Right lobe of liver (tissue), 6 donors: ENCODE data around the gene CDKL1. TPM values are rescaled to one million over a fixed set of nuclear protein-coding genes. Genes with fewer than 3 reads are reported as not detected.

Experiments used
- ATAC-seq, 4 donors: fragments of 200-7000 bp; cut with Tn5 transposase; one replicate each; pipeline ENCODE4 v1.9.1; 2020; ENCODE audit warnings: mild to moderate bottlenecking in 4 of 4, moderate library complexity in 4 of 4
- DNase-seq, 3 donors: peaks; one replicate each; pipeline ENCODE4 v3.0.0-alpha.2; 2020
- H3K27ac ChIP-seq, 3 donors: fragments of 200-600 bp; one replicate each; pipeline ENCODE4 v1.8.0; 2022
- H3K27me3 ChIP-seq, 2 donors: fragments of 200-600 bp; one replicate each; pipeline ENCODE4 v1.8.0; 2022
- H3K36me3 ChIP-seq, 4 donors: fragments of 200-600 bp; sonication (generic) in 1 of 4; one replicate each; pipeline versions ENCODE4 v1.5.1 to v1.8.0; 2017 to 2022; ENCODE audit warnings: control low read depth in 1 of 4
- H3K4me1 ChIP-seq, 4 donors: fragments of 200-600 bp; sonication (generic) in 1 of 4; one replicate each; pipeline versions ENCODE4 v1.5.1 to v1.8.0; 2017 to 2022; ENCODE audit warnings: control low read depth in 1 of 4
- H3K4me3 ChIP-seq, 3 donors: fragments of 200-600 bp; one replicate each; pipeline ENCODE4 v1.8.0; 2022
- H3K9me3 ChIP-seq, 4 donors: fragments of 200-600 bp; sonication (generic) in 1 of 4; one replicate each; pipeline versions ENCODE4 v1.5.1 to v1.8.0; 2017 to 2022; ENCODE audit warnings: control low read depth in 1 of 4
- POLR2A ChIP-seq: fragments of 450-650 bp; IDR thresholded peaks from one replicate; pipeline ENCODE4 v1.6.1; 2017; ENCODE audit warnings: antibody characterized with exemption, mild to moderate bottlenecking
- WGBS: methylation state at CpG from one replicate; pipeline ENCODE4 v1.1.6; 2018; ENCODE audit warnings: low coverage, low lambda C conversion rate; ENCODE audit not compliant: insufficient coverage; ENCODE audit errors: missing lambda C conversion rate; 5-methylcytosine and 5-hydroxymethylcytosine counted together
- intact Hi-C, 2 donors: fragments of 100-400 bp; cut with DNase I; formaldehyde crosslinking; loops; one replicate each; pipeline versions ENCODE4 v1.11.2 to v1.14.1; 2022
- total RNA-seq, 6 experiments: library from RNA; depleted of rRNA in 2 of 6; stranded (reverse); fragments of >200 nt in 2 of 6; fragmentation: NEBNext Ultra II Directional in 3 of 6; extraction: Animal tissue kit (Norgen Biotek cat#: 25700) in 3 of 6; gene quantifications; one replicate each; pipeline versions ENCODE4 v1.1.0 to v1.2.4, GENCODE V29; 2016 to 2023
- TF ChIP-seq, protein P1 (sequence below), 4 donors: fragments of 200-600 bp in 3 of 4; fragments of 450-650 bp in 1 of 4; IDR thresholded peaks; one replicate each; pipeline versions ENCODE4 v1.5.1 to v1.8.0; 2016 to 2022; ENCODE audit warnings: antibody characterized with exemption in 4 of 4, mild to moderate bottlenecking in 2 of 4
- donor health status: DM: no; HTN: yes; CAD: no.
- donor health status: DM: no; HTN: no; CAD: no.
- donor health status: DM: no; HTN: no; CAD: no.
- donor health status: DM: no; HTN: yes; CAD: no.
- donor health status: DM: no; HTN: yes; CAD: no.

CDKL1 gene
- total RNA-seq, 6 experiments from 2014 or later = 1.1 to 4.5 (median 2.8) TPM

DNA sequence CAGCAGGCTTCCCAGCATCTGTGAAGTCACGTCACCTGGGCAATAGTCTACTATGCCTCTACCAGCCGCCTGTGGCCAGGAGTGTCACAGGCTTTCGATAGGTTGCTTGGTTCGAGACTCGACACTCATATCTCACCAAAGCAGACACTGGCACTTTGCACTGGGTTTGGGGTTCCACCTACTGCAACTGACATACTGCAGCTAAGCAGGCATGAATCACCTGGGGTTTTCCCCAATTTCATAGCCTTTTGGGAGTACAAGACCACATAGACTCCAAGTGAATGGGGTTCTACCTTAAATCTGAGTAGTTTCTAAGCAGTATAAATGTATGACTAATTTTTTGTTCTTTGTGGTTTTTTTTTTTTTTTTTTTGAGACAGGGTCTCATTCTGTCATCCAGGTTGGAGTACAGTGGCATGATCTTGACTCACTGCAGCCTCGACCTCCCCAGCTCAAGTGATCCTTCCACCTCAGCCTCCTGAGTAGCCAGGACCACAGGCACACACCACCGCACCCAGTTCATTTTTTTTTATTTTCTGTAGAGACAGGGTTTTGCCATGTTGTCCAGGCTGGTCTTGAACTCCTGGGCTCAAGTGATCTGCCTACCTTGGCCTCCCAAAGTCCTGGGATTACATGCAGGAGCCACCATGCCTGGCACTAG lies 52.4 kb downstream of the CDKL1 start:
- TF ChIP-seq POLR2A = no peak
- TF ChIP-seq, protein P1, sequence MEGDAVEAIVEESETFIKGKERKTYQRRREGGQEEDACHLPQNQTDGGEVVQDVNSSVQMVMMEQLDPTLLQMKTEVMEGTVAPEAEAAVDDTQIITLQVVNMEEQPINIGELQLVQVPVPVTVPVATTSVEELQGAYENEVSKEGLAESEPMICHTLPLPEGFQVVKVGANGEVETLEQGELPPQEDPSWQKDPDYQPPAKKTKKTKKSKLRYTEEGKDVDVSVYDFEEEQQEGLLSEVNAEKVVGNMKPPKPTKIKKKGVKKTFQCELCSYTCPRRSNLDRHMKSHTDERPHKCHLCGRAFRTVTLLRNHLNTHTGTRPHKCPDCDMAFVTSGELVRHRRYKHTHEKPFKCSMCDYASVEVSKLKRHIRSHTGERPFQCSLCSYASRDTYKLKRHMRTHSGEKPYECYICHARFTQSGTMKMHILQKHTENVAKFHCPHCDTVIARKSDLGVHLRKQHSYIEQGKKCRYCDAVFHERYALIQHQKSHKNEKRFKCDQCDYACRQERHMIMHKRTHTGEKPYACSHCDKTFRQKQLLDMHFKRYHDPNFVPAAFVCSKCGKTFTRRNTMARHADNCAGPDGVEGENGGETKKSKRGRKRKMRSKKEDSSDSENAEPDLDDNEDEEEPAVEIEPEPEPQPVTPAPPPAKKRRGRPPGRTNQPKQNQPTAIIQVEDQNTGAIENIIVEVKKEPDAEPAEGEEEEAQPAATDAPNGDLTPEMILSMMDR (IDR thresholded peaks at IDR 0.05) = no peak
- WGBS = 75% methylated on average over 2 of the region's 7 CpGs
- no peaks in the 10 kb centered on the region for H3K27me3 ChIP-seq
- peak in 1 of 4 donors; percentile 4 for ATAC-seq
- peaks cover 0 to 10% (median 0%) of the 10 kb centered on the region in 4 donors for H3K4me1 ChIP-seq
- H3K27ac ChIP-seq = no peak overlapping the region
- intact Hi-C loops = no loop called here
- H3K4me3 ChIP-seq = no peak overlapping the region
- H3K9me3 ChIP-seq = no peaks in the 10 kb centered on the region
- no peak for DNase-seq
- H3K36me3 ChIP-seq = no peaks in the 10 kb centered on the region

- intact Hi-C loops = no loop called here
- H3K4me1 ChIP-seq = peaks cover 0 to 10% (median 0%) of the 10 kb centered on the region in 4 donors
- H3K9me3 ChIP-seq = no peaks in the 10 kb centered on the region
- H3K36me3 ChIP-seq = no peaks in the 10 kb centered on the region
- H3K4me3 ChIP-seq = no peak overlapping the region
- TF ChIP-seq, protein P1 (IDR thresholded peaks at IDR 0.05) = no peak
- no peak for TF ChIP-seq POLR2A
- DNase-seq = no peak
- WGBS = 50% methylated on average over 1 of the region's 1 CpG
- ATAC-seq = no peak
- no peak overlapping the region for H3K27ac ChIP-seq
- H3K27me3 ChIP-seq = no peaks in the 10 kb centered on the region
Observed at GRCh38 chr14:50343434-50343833, 53.2 kb downstream of the CDKL1 start.

- Histone ChIP-seq H3K4me3 (no peak overlapping the region), H3K9me3 (no peaks in the 10 kb centered on the region), H3K36me3 (no peaks in the 10 kb centered on the region), H3K4me1 (peaks cover 0 to 10% (median 0%) of the 10 kb centered on the region in 4 donors), H3K27me3 (no peaks in the 10 kb centered on the region), H3K27ac (peak overlapping the region; percentile 3 to 44 (median 19))
- TF ChIP-seq, protein P1 (IDR thresholded peaks at IDR 0.05) = peak; percentile 41 to 63 (median 54)
- no peak for TF ChIP-seq POLR2A
- intact Hi-C loops = no loop called here
- WGBS = 3% methylated on average over 8 of the region's 8 CpGs
- peak; percentile 97 to 99 (median 98) for ATAC-seq
- DNase-seq = peak; percentile 70 to 82 (median 77)
Observed at GRCh38 chr14:50342221-50343078, 54.2 kb downstream of the CDKL1 start.

DNA sequence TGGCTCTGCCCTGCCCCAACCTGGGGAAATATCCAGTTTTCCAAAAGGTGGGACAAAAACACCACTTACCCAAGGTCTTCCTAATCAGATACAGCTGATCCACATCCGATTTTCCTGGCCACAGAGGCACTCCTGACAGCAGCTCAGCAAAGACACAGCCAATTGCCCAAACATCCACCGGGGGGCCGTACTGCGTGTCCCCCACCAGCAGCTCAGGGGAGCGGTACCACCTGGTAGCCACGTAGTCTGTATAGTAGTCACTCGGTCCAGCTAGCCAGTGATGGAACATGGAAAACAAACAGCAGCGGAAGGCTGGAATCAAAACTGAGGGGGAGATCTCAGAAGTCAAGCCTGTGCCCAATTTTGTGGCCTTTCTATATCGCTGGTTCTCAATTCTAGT lies 55.7 kb downstream of the CDKL1 start:
- Histone ChIP-seq H3K36me3 (no peaks in the 10 kb centered on the region), H3K4me1 (peaks cover 0 to 10% (median 0%) of the 10 kb centered on the region in 4 donors), H3K4me3 (no peak overlapping the region), H3K9me3 (no peaks in the 10 kb centered on the region), H3K27ac (no peak overlapping the region), H3K27me3 (no peaks in the 10 kb centered on the region)
- WGBS = no CpG with 5 or more reads among the region's 9 CpGs
- no peak for TF ChIP-seq POLR2A
- TF ChIP-seq, protein P1 (IDR thresholded peaks at IDR 0.05) = no peak
- ATAC-seq (no peak), DNase-seq (no peak)
- intact Hi-C loops = no loop called here
